GM19023 (cell line): ENCODE measurements around the gene FAM229B.

Source experiments
- ATAC-seq: cut with Tn5 transposase; IDR thresholded peaks from one replicate; pipeline ENCODE4 v1.9.1; 2021; ENCODE audit warnings: mild to moderate bottlenecking, moderate library complexity; ENCODE audit not compliant: unreplicated experiment

FAM229B gene

GRCh38 chr6:112139052-112139451 lies 51.7 kb downstream of the FAM229B start:
- ATAC-seq = no peak

DNA sequence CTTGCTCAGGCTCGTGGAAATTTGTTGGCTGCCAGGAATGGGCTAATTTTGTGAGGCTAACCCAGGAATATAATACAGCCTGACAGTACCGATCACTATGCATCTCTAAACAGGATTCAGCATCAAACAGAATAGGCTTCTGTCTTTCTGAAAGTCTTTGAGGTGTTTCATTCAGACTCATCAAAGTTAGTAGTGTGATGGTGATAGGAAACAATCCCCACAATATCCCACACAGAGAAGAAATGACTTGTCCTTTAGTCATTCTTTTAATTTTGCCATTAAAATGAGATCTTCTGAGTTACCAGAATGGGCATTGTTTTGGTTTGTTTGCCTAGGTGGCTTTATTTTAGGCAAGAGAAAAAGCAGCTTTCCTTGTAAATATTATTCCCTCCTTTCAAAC lies 54.3 kb downstream of the FAM229B start:
- ATAC-seq = no peak

DNA sequence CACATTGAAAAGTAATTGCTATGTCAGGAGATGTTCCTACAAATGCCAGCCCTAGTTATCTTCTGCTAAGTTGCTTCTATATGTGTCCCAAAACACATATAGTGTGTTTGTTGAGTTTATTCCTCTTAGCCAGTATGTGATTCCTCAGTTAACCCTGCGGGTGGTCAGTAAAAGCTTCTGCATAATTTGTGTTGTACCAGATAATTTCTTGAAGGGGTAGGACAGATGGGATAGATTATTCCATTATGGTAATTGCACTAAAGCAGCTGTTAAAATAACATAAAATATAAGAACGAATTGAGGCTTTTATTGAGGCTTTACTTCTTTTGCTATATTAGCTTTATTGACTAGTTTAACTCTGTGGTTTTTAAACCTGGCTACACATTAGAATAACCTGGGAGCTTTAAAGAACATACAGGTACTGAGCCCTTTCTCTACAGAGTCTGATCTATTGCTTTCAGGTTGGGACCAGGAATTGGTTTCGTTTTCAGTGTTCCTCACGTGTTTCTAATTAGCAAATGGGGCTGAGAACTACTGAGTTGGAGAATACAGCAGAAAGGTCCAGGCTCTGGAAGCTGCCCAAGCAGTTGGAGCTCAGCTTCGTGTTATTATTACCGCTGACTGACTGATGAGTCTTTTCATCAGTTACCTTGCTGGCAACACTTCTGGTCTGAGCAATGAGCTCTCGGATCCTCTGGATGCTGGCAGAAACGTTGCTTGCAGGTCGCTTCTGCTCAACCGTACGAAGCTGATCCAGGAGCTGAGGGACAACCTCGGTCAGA lies 56.9 kb downstream of the FAM229B start:
- no peak for ATAC-seq

- no peak for ATAC-seq
Measured at GRCh38 chr6:112145080-112145573, 57.7 kb downstream of the FAM229B start.

DNA sequence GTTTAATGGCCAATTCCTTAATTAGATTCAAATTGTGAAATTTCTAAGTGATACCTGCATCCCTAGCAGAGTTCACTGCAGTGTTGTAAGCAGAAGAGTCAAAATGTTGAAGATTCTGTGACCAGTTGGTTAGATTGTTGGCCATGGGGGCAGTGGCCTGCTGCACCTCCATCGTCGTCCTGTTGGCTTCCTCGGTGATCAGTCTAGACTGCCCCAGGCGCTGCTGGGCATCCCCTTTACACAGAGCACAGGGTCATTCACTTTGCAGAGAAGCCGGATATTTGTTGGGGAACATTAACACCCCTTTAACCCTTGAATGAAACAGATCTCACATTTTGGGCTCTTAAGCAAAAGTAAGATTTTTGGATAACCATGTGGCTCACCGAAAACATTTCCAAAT lies 60.7 kb downstream of the FAM229B start:
- no peak for ATAC-seq

DNA sequence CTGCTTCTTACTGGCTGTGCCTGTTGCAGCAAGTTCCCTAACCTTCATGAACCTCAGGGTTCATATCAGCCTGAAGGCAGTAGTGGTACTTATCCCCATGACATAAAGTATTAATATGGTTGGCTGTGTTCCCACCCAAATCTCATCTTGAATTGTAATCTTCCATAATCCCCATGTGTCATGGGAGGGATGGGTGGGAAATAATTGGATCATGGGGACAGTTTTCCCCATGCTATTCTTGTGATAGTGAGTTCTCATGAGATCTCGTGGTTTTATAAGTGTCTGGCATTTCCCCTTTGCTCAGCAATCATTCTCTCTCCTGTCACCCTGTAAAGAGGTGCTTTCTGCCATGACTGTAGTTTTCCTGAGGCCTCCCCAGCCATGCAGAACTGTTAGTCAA lies 61.8 kb downstream of the FAM229B start:
- ATAC-seq = no peak

DNA sequence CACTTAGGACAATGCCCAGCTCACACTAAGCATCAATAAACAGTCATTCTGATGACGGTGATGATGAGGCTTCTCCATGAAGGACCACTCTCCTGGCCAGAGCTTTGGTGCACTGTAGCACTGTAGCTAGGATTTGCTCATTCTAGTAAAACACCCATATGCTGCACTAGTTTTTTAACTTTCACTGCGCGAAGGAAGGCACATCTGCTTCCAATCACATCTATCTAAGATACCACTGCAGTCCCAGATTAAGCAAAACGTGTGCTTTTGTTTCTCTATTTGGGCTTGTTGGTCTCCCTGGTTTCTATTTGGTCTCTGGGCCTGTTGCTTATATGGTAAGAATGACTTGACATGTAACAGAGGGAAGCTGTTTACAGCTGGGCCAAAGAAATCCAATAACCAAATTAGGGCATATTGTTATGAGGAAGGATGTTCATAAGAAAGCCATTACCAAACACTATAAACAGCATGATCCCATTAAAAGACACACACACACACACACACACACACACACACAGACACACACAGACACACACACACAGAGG lies 62.4 kb downstream of the FAM229B start:
- ATAC-seq = no peak

- no peak for ATAC-seq
Measured at GRCh38 chr6:112150363-112150762, 63.0 kb downstream of the FAM229B start.
